ENCODE results near the gene WDR64.

Gene WDR64

DNA sequence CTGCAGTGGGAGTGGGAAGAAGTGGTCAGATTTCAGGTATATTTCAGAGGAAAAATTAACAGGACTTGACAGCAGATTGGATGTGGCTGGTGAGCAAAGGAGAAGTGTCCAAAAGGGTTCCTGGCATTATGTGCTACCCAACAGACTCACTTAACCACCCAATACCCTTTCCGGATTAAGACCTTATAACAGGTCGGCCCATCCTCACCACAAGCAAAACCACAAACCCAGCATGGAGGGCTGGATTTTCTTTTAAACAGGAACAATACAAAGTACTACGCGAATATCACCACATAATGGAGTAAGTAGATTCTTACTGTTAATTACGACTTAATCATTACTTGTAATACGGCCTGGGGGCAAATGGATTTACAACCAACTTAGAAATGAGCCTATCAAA lies 59.2 kb downstream of the WDR64 start:
- Histone ChIP-seq H3K27me3 (replicated peaks) (no peaks in the 10 kb centered on the region), H3K4me3 (ENCODE audit: low read depth, low read length) (no peak overlapping the region), H3K27ac (no peak overlapping the region), H3K36me3 (replicated peaks) (no peaks in the 10 kb centered on the region)
- TF ChIP-seq, protein P1, sequence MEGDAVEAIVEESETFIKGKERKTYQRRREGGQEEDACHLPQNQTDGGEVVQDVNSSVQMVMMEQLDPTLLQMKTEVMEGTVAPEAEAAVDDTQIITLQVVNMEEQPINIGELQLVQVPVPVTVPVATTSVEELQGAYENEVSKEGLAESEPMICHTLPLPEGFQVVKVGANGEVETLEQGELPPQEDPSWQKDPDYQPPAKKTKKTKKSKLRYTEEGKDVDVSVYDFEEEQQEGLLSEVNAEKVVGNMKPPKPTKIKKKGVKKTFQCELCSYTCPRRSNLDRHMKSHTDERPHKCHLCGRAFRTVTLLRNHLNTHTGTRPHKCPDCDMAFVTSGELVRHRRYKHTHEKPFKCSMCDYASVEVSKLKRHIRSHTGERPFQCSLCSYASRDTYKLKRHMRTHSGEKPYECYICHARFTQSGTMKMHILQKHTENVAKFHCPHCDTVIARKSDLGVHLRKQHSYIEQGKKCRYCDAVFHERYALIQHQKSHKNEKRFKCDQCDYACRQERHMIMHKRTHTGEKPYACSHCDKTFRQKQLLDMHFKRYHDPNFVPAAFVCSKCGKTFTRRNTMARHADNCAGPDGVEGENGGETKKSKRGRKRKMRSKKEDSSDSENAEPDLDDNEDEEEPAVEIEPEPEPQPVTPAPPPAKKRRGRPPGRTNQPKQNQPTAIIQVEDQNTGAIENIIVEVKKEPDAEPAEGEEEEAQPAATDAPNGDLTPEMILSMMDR (IDR thresholded peaks at IDR 0.05; ENCODE audit: low read depth, low read length, missing control alignments), result no peak
- DNase-seq, result no peak
- in situ Hi-C loops (cut with HindIII; ENCODE audit: low pct_ligation_motif_present, low sequenced_read_pairs), result no loop called here

DNA sequence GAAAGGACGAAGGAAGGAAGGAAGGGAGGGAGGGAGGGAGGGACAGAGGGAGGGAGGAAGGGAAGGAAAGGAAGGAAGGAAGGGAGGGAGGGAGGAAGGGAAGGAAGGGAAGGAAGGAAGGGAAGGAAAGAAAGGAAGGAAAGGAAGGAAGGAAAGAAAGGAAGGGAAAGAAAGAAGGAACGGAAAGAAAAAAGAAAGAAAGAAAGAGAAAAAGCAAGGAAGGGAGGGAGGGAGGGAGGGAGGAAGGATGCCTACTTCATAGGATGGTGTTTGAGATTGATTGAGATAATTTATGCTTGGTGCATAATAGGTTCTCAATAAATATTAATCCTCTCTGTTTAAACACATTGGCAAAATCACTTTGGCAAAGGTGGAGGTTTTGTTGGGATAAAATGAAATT lies 61.2 kb downstream of the WDR64 start:
- Histone ChIP-seq H3K36me3 (replicated peaks) (no peaks in the 10 kb centered on the region), H3K27ac (no peak overlapping the region), H3K4me3 (ENCODE audit: low read depth, low read length) (no peak overlapping the region), H3K27me3 (replicated peaks) (no peaks in the 10 kb centered on the region)
- no peak for DNase-seq
- in situ Hi-C loops (cut with HindIII; ENCODE audit: low pct_ligation_motif_present, low sequenced_read_pairs), result no loop called here
- TF ChIP-seq, protein P1 (IDR thresholded peaks at IDR 0.05; ENCODE audit: low read depth, low read length, missing control alignments), result no peak

DNA sequence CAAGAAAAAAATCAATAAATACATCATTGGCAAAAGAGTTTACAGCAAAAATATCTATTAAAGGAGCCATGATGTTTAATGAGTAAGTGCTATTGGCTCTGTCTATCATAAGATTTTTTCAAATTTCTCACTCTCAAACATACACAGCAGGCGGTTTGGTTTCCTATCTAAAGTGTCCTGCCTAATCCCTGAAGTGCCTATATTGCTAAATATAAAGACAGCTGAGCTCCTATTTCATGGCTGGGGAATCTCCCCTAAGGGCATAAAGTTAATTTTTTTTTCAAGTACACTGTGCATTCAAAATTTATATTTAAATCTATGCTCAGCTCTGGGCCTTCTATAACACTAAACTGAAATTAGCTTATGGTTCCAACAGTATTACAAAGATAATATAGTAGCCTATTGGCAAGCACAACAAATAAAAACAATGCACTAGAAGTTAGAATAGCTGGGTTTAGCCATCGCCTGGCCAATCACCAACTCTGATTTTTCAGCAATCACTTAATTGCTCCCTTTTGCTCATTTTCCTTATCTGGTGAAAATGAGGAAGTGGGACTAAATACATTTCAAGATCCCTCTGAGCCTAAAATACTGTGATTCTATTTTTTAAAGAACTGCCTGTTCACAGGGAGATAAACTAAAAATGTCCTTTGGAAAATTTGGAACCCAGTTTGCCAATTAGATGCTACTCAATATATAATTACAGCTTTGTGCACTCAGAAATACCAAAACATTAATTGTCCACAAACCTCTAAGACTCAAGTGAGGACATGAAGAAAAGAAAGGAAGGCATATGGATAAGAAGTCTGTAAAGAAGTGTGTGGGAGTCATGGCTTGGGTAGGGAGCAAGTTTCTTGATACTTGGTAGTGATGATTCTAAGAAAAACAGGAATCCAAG lies 62.5 kb downstream of the WDR64 start:
- TF ChIP-seq, protein P1 (IDR thresholded peaks at IDR 0.05; ENCODE audit: low read depth, low read length, missing control alignments), result no peak
- H3K4me3 ChIP-seq (ENCODE audit: low read depth, low read length), result no peak overlapping the region
- in situ Hi-C loops (cut with HindIII; ENCODE audit: low pct_ligation_motif_present, low sequenced_read_pairs), result no loop called here
- no peaks in the 10 kb centered on the region for H3K36me3 ChIP-seq (replicated peaks)
- DNase-seq, result no peak
- H3K27me3 ChIP-seq (replicated peaks), result no peaks in the 10 kb centered on the region
- no peak overlapping the region for H3K27ac ChIP-seq

DNA sequence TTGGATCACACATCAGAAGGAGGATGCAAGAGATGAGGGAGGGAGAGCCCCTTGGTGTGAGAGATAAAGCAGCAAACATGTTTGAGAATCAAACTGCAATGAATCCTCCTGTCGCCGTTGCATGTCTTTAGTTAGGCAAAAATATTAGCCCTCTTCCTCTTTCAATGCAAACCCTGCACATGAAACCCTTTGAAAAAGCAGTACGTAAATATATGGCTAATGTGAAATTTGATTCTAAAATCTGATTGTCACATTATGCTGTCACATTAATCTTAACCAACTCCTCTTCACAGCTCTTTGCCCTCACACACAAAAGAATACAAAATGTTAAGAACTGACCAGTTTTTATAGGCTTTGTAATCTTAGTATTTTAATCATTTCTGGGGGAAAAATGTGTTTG lies 63.4 kb downstream of the WDR64 start:
- Histone ChIP-seq H3K27me3 (replicated peaks) (no peaks in the 10 kb centered on the region), H3K4me3 (ENCODE audit: low read depth, low read length) (no peak overlapping the region), H3K27ac (no peak overlapping the region), H3K36me3 (replicated peaks) (no peaks in the 10 kb centered on the region)
- no peak for DNase-seq
- TF ChIP-seq, protein P1 (IDR thresholded peaks at IDR 0.05; ENCODE audit: low read depth, low read length, missing control alignments), result no peak
- in situ Hi-C loops (cut with HindIII; ENCODE audit: low pct_ligation_motif_present, low sequenced_read_pairs), result no loop called here

DNA sequence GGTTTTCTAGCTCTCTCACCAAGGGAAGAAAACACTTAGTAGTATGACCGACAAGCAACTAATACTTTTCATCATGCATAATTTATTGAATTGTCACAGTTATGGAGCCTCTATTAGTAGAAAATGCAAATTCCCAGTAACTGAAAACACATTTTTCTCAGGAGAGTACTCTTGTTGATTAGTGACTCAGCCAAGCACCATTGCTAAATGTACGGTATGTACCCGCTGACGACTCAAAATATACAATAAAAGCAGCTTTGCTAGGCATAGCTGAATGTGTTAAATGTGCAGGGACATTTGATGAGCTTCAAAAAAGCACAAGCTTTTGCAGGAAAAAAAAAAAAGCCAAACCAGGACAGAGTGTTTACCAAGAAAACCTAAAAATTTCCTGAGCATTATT lies 63.9 kb downstream of the WDR64 start:
- no peak overlapping the region for H3K27ac ChIP-seq
- in situ Hi-C loops (cut with HindIII; ENCODE audit: low pct_ligation_motif_present, low sequenced_read_pairs), result no loop called here
- TF ChIP-seq, protein P1 (IDR thresholded peaks at IDR 0.05; ENCODE audit: low read depth, low read length, missing control alignments), result no peak
- H3K27me3 ChIP-seq (replicated peaks), result no peaks in the 10 kb centered on the region
- no peak overlapping the region for H3K4me3 ChIP-seq (ENCODE audit: low read depth, low read length)
- no peaks in the 10 kb centered on the region for H3K36me3 ChIP-seq (replicated peaks)
- no peak for DNase-seq

All from brain microvascular endothelial cell (primary cell).